Measurements from ENCODE around the gene PRICKLE2.

Gene PRICKLE2

GRCh38 chr3:64187065-64187959, 38.0 kb downstream of the PRICKLE2 start:
- no peak for DNase-seq

- no peak for DNase-seq
These were observed 38.6 kb downstream of the PRICKLE2 start for GRCh38 chr3:64186667-64187064.

- DNase-seq = no peak
These were observed 39.8 kb downstream of the PRICKLE2 start for GRCh38 chr3:64185436-64185835.

DNA sequence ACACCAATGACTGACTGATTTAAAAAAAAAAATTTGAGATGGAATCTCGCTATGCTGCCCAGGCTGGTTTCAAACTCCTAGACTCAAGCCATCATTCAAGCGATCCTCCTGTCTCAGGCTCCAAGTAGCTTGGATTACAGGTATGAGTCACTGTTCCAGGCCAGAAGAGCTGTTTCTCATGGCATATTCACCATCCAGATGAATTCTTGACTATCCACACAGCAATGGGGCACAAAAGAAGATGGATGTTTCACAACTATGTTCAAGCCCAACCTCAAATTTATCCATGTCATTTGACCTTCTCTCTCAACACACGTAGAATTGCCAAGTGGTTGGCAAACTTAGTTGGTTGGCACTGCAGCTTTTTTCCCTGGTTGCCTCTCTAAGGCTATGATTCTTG, 40.6 kb downstream of the PRICKLE2 start:
- DNase-seq = no peak

DNA sequence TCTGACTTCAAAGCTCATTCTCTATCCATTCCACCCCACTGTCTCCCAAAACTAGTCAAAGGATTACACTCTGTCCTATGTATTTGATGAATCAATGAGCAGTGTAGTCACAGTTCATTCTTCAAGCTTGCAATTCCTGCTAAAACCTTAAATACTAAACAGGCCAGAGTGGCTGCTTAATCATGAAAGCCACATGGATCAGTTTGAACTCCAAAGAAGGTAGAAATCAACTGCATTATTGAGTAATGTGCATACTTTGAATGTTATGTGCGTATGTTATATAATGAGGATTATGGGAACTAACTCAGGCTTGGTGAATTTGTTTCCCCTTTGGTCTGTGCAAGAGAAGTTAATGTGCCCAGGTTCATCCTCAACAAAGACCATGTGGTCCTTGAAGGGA, 45.4 kb downstream of the PRICKLE2 start:
- no peak for DNase-seq

- no peak for DNase-seq
These were observed 46.0 kb downstream of the PRICKLE2 start for GRCh38 chr3:64179249-64179648.

DNA sequence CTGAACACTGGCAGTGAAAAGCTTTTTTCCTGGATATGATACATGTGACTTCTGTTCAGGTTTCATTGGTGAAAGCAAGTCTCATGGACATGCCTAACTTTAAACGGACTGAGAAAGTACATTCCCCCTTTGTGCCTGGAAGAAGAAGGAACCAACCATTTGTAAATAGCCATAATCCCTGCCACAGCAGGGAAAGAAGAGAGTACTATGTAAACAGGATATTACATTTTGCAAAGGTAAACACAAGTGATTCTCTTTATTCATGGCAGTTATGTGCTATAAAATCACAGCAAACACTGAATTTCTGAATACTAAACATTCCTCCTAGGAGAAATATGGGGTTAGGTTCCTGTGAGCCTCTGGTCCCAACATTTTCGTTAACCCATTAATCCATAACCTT, 46.8 kb downstream of the PRICKLE2 start:
- DNase-seq = no peak

DNA sequence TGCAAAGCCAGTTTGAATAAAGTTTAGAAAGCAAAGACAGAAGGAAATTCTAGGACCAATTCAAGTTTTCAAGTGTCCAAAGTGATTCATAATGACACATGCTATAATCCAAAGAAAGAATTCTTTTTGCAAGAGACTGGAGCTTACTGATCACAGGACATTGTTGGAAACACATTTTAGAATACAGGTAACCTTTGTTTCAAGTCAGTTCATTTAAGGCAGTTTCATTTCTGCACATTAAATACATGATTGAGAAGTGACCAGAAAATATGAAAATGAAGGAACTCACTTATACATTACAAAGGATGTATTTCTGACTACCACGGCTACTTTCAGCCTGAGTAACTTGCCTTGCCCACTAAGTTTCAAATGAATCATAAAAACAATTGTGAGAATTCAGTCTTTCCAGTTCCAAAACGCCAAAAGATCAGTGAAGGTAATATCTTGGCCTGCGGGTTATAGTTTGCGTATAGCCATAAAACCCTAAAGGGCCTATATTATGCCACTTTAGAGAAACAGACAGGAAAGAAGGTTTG, 48.7 kb downstream of the PRICKLE2 start:
- DNase-seq = no peak

GRCh38 chr3:64174328-64174727, 50.9 kb downstream of the PRICKLE2 start:
- DNase-seq = no peak

- no peak for DNase-seq
These were observed 51.7 kb downstream of the PRICKLE2 start for GRCh38 chr3:64173563-64173962.

GRCh38 chr3:64170270-64170669, 55.0 kb downstream of the PRICKLE2 start:
- no peak for DNase-seq

DNA sequence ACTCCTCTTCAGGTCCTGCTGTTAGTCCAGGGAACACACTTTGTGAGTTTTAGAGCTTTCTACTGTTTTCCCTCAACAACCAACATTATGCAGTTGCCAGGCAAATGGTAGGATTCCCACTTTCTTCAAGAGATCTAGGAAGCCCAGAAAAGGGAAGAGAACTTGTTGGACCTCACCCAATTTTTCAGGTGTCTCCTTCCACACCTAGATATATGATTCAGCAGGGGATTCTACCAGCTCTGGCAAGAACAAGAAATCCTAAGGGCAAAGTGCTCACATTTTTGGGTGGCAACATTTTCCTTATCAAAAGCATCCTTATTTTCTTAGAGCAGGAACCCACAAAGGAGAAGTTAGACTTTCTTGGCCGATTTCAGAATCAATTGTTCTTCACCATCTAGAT, 57.4 kb downstream of the PRICKLE2 start:
- no peak for DNase-seq

DNA sequence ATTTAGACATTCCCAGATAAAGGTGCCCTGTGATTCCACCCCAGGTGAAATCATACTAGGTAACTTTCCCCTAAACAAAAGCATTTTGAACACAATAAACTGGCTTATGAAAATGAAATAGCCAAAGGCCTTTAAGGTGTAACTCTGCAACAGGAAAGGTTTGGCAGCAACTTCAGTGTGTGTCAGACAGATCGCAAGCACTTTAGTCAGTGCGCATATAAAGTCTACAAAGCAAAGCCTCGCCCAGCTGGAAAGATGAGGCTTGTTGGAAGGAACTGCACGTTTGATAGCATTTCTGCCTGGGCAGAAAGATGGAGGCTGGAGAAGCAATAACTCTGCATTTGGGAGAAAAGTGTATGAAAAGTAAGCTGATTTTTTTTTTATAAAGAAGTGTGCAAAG, 57.9 kb downstream of the PRICKLE2 start:
- DNase-seq = no peak

GRCh38 chr3:64166584-64167162, 58.6 kb downstream of the PRICKLE2 start:
- no peak for DNase-seq

DNA sequence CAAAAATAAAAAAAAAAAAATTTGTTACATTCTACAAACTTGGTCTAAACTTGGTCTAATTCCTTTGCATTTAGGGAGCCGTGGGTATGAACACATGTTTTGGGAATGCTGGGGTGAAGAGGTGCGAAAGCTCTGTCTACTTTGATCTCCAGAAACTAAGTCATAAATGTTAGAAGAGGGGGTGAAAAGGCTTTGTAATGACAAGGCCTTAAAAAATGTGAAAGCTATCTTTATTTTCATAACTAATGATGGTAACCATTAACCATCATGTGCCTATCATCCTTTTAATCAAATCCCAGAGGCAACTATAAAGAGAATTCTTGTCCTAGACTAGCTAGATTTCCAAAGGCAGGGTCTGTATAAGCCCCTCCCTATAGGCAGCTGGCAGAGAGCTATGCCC, 60.9 kb downstream of the PRICKLE2 start:
- DNase-seq = no peak

GRCh38 chr3:64163755-64164148, 61.5 kb downstream of the PRICKLE2 start:
- no peak for DNase-seq

- no peak for DNase-seq
These were observed 62.1 kb downstream of the PRICKLE2 start for GRCh38 chr3:64163019-64163754.

GRCh38 chr3:64161481-64161952, 63.7 kb downstream of the PRICKLE2 start:
- no peak for DNase-seq

- no peak for DNase-seq
These were observed 65.1 kb downstream of the PRICKLE2 start for GRCh38 chr3:64160000-64160695.

DNA sequence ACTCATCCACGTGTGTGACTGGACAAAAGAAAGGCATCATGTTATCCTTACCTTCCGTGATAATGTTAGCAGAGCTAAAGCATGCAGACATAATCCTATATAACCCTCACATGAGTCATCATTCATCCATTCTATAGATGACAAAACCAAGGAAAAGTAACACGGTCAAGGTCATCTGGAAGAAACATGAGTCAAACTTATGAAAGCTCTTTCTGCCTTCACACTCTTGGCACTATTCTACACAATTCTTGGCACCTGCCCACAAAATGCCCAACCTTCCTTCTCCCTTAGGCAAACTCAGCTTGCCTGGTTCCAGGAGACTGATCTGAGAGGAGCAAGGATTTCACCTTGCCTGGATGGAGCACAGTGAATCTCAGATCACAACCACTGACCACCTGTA, 66.9 kb downstream of the PRICKLE2 start:
- DNase-seq = no peak

DNA sequence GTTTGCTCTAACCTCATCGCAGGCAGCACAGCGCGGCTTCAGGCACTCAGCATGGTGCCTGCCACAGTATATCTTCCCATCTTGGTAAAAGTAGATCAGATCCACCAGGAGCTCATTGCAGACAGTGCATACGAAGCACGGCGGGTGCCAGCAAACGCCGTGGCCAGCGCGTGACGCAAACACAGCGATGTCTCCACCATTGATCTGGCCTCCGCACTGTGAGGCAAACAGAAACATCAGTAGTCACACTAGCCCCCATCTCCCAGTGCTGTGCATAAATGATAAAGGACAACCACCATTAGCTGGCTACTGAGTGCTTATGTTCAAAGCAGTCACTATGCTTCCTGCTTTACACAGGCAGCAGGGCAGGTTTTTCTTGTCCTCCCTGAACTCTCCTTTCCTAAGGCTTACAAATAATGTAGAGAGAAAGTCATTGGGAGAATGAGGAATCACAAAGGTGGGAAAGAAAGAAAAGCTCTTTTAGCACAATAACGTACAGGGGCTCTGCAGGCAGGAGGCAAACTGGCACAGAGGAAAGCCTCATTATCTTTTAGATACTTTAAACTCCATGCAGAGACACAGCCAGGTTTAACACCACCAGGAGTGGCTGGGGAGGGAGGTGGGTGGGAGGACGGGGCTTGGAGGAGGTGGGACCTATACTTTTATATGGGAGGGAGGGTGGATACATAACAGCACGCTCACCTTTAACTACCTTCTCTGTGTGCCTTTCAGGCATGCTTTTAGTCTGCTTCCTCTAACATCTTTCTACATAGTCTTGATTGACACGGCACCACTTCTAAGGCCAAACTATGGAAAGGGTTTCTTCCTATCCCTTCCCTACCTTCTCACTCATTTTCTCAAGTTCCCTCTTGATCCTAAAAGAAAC, 67.9 kb downstream of the PRICKLE2 start:
- DNase-seq = no peak

GRCh38 chr3:64155328-64155727, 69.9 kb downstream of the PRICKLE2 start:
- no peak for DNase-seq
